Activated CD8-positive, alpha-beta memory T cell treated with anti-CD3 and anti-CD28 coated beads, Interleukin-2, amount 50 U/mL, for 48 hours (primary cell): ENCODE measurements around the gene RIPK3.

Source experiments
- DNase-seq: peaks from one replicate; pipeline ENCODE4 v3.0.0-alpha.2; 2020

The RIPK3 gene

DNA sequence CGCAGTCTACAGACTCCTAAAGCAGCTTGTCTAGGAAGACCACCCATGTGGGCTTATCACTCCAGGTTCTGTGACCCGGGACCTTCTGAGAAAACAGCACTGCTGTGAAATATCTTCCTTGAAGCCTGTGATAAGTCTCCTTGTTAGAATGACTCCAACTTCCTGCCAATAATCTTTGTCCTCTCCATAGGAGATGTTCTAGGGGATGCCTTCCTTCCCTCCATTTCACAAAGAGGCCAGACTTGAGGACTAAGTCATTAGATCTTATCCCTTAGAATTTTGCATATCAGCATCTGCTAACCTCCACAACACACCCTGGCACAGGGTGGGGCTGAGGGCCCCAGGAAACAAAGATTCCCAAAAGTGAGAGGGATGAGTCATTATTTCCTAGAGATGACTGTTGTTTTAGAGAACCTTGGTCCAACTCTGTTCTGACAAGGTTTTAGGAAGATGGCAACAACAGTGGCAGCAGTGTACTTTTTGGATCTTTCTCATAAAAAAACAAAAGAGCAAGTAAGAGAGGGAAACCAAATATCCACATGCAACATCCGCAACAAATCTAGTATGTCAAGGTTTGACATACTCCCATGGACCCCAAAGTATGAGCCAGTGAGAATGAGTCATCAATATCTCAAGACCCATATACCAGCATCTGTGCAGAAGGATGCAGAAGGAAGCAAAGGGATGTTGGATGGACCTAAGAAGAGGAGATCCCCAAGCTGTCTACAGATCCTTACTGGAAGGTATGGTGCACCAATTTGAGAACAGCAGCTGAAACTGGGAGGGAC, 22.5 kb downstream of the RIPK3 start:
- no peak for DNase-seq

DNA sequence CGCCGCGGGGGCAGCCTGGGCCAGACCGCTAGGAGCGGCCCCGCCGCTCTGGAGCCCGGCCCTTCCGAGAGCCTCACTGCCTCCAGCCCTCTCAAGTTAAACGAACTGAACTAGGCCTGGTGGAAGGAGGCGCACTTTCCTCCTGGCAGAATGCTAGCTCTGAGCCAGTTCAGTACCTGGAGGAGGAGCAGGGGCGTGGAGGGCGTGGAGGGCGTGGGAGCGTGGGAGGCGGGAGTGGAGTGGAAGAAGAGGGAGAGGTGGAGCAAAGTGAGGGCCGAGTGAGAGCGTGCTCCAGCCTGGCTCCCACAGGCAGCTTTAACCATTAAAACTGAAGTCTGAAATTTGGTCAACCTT, 23.2 kb downstream of the RIPK3 start:
- no peak for DNase-seq

DNA sequence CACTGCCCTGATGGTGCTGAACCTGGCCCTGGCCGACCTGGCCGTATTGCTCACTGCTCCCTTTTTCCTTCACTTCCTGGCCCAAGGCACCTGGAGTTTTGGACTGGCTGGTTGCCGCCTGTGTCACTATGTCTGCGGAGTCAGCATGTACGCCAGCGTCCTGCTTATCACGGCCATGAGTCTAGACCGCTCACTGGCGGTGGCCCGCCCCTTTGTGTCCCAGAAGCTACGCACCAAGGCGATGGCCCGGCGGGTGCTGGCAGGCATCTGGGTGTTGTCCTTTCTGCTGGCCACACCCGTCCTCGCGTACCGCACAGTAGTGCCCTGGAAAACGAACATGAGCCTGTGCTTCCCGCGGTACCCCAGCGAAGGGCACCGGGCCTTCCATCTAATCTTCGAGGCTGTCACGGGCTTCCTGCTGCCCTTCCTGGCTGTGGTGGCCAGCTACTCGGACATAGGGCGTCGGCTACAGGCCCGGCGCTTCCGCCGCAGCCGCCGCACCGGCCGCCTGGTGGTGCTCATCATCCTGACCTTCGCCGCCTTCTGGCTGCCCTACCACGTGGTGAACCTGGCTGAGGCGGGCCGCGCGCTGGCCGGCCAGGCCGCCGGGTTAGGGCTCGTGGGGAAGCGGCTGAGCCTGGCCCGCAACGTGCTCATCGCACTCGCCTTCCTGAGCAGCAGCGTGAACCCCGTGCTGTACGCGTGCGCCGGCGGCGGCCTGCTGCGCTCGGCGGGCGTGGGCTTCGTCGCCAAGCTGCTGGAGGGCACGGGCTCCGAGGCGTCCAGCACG, 23.8 kb downstream of the RIPK3 start:
- DNase-seq = no peak

DNA sequence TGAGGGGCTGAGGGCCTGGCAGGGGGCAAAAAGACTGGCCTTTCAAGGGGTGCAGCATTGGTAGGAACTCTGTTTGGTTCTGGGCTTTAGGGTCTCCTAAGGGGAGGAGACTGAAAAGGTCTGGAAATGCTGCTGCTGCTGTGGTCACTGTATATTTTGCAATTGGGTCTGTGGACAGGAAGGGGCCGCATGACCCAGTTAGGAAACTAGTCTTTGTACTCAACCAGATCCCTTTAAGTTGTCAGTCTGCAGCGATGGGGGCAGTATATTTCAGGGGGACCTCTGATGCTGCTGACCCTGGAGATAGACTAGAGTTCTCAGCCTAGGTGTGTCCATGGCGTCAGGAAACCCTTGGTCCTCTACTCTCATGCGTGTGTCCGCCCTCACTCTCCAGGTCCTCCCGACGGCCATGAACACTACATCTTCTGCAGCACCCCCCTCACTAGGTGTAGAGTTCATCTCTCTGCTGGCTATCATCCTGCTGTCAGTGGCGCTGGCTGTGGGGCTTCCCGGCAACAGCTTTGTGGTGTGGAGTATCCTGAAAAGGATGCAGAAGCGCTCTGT, 24.5 kb downstream of the RIPK3 start:
- no peak for DNase-seq

DNA sequence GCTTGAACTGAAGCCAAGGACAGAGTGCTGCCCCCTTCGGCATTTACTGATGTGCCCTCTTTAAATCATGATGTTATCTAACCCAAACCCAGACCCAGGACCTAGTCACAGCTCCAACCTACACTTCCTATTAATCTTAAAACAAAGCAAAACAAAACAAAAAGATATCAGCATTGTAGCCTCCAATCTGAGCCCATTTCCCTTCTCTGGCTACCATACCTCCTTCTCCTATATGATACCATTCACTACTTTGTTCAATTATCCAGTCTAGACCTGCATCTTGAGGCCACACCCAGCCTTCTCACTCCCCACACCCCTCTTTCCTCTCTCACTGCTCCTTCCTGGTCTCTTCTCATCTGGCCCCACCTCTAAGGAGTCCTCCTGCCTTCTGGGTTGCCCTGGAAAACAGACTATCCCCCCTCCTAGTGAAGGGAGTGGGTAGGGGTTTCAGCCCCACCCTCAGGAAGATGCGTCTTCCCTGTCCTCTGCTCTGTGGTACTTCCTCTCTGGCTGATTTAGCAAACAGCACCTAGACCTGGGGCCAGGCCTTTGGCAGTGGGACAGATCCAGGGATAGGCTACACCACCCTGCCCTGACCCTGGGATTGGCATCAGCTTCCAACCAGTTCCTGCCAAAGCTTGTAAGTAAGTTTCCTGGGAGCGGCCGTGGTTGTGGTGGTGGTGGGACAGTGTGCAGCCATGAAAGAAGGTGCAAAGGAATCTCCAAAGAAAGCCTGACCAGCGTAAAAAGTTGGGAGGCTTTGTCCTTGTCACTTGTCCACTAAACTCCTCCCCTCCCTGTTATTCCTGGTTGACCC, 25.2 kb downstream of the RIPK3 start:
- no peak for DNase-seq

DNA sequence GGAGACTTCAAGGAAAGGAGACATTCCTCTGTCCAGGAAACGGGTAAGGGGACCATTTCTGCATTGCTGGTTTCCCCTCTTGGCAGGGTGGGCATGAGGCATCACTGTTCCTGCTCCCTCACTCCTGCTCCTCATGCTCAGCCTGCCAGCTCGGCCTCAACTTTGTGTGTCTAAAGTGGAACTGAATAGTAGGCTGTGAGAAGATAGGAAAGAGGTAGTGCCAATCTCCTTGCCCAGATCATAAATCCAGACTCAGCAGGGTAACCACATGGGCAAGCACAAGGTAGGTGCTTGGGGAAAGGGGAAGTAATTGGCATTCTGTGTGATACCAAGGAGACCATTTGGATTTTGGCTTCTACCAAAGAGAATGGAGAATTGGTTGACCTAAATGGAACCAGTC, 25.9 kb downstream of the RIPK3 start:
- no peak for DNase-seq

DNA sequence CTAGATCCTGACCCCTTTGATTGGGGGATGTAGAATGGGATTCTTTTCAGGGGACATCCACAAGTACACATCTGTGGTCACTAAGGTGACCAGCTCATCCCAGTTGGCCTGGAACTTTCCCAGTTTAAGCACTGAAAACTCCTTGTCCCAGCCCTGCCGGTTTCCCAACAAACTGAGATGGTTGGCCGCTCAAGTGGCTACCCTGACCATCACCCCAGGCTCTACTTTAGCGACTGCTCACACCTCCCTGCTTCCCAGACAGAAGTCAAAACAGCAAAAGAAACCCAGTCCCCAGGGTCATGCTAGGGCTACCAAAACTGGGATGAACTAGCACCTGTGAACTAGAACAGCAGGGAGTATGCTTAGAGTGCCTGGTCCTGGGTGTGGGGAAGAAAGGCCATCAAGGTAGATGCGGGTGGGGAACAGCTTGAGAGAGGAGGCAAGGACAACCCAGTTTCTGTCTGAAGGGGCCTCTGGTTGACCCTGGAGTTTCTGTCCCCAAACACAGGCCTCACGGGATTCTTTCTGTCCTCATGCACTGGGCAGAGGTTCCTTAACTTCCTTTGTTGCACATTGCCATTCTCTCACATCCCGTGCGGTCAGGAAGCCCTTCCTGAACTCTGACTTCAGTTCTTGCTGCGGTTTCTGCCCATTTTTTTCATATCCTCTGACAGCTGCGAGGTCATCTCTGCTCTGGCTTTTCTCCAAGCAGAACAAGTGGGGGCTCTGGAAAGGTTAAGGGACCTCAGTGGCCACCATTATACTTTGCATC, 26.9 kb downstream of the RIPK3 start:
- DNase-seq = no peak

DNA sequence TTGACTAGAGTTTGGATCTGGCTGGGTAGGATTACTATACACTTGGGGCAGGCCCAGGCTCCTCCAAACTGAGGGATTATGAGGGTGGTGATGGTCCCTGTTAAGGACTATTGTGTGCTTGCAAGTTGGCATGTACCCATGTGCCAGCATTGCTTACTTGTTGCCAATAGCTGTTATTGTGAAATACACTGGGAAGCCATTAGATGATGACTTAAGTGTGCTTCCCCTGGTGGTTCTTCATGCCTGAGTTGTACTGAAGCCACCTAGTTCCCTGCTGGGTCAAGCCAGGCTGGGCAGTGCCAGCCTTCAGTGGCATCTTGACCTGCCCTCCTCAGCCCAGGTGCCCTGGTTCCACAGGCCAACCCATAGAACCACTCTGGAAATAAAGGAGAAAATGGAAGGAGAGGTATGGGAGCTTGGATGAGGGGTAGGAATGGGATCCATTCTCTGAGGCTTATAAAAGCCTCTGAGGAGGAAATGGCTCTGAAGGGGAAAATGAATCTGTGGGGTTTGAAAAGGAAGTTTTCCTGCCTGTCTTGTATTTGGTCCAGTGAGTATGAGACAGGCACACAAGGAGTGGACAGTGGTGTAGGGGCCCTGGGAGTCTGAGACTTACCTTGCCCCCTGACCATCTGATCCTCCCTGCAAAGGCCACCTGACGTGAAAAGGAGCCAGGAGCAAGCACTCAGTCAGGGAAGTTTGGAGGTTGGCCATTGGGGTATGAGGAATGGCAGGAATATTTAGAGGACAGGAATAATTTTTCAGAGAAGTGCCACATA, 27.8 kb downstream of the RIPK3 start:
- no peak for DNase-seq

DNA sequence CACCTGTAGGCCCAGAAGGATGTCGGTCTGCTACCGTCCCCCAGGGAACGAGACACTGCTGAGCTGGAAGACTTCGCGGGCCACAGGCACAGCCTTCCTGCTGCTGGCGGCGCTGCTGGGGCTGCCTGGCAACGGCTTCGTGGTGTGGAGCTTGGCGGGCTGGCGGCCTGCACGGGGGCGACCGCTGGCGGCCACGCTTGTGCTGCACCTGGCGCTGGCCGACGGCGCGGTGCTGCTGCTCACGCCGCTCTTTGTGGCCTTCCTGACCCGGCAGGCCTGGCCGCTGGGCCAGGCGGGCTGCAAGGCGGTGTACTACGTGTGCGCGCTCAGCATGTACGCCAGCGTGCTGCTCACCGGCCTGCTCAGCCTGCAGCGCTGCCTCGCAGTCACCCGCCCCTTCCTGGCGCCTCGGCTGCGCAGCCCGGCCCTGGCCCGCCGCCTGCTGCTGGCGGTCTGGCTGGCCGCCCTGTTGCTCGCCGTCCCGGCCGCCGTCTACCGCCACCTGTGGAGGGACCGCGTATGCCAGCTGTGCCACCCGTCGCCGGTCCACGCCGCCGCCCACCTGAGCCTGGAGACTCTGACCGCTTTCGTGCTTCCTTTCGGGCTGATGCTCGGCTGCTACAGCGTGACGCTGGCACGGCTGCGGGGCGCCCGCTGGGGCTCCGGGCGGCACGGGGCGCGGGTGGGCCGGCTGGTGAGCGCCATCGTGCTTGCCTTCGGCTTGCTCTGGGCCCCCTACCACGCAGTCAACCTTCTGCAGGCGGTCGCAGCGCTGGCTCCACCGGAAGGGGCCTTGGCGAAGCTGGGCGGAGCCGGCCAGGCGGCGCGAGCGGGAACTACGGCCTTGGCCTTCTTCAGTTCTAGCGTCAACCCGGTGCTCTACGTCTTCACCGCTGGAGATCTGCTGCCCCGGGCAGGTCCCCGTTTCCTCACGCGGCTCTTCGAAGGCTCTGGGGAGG, 28.9 kb downstream of the RIPK3 start, which contains the start of gene LTB4R:
Gene LTB4R, plus strand, starts transcription at position 857 of the 959 bp plus-strand sequence. CDS start 4,150 bp downstream, outside the sequence.
- DNase-seq = peak; percentile 81

DNA sequence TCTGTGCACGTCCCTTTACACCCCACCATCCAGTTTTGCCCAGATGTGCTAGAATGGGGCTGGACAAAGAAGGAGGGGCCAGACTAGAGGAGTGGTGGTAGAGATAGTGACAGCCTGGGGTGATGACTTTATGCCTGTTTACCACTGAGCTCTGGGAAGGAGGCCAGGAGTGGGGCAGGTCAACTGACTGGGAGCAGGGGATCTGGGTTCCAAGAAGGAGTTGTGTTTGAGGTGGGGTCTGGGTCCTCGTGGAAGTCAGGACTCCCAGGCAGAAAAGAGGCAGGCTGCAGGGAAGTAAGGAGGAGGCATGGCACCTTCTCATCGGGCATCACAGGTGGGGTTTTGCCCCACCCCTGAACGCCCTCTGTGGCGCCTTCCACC, 29.5 kb downstream of the RIPK3 start:
- DNase-seq = no peak

DNA sequence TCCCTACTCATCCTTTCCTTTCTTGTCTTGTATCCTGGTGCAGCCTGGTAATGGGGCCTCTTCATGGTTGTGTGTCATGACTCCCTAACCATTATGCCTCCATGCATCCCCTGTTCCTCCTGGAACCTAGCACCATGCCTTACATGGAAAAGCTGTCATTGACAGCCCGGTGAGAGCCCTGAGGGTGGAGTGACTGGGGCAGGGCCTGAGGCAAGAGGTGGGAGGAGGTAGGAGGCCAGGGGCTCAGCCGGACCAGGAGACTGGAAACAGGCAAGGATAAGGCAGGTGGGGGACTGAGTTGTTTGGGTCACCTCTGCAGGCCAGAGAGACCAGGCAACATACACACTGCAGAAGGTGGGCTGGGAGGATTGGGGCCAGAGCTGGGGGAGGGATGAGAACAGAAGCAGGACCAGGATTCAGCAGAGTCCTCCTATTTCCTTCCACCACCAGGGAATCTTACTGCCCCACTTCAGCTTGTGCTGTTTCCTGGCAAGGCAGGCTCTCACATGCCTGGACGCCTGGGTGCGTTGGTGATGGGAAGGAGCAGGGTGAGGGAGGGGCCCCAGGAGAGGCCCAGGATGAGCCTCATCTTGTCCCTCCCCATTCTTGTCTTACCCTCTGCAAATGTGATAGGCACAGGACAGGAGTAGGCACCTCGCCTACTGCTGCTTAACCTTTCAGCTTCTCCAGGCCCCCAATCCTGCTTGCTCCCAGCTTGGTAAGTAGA, 30.1 kb downstream of the RIPK3 start, which contains the start of gene LTB4R2:
Gene LTB4R2, plus strand, starts transcription at position 603 of the 727 bp plus-strand sequence. CDS start 525 bp downstream, outside the sequence.
- DNase-seq = no peak

DNA sequence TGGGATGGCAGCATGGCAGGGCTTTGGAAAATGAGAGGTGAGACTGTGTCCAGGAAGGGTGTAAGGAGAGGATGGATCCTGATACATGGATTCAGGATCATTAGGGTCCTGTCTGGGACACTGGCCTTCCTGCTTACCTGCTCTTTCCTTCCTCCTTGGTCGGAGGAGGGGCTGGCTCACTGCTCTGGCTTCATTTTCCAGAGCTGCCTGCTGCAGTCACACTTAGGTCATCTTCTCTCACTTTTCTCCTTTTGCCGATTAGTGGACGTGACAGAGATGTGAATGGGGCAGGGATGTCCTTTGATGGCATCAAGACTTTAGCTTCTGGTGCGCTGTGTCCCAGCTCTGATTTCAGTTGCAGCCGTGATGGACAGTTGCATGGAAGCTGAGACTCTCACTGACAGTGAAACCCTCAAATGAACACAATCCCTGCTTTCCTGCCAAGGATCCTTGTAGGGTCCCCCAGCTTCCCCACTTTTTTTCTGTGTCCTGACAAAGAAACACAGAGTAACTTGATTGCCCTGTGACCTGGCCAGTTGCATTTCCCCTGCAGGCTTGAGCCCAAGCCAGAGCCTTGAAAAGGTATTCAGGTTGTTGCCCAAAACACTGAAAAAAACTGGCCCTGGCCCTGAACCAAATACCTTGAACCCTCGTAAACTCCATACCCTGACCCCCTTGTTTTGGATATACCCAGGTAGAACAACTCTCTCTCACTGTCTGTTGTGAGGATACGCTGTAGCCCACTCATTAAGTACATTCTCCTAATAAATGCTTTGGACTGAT, 31.3 kb downstream of the RIPK3 start:
- no peak for DNase-seq

DNA sequence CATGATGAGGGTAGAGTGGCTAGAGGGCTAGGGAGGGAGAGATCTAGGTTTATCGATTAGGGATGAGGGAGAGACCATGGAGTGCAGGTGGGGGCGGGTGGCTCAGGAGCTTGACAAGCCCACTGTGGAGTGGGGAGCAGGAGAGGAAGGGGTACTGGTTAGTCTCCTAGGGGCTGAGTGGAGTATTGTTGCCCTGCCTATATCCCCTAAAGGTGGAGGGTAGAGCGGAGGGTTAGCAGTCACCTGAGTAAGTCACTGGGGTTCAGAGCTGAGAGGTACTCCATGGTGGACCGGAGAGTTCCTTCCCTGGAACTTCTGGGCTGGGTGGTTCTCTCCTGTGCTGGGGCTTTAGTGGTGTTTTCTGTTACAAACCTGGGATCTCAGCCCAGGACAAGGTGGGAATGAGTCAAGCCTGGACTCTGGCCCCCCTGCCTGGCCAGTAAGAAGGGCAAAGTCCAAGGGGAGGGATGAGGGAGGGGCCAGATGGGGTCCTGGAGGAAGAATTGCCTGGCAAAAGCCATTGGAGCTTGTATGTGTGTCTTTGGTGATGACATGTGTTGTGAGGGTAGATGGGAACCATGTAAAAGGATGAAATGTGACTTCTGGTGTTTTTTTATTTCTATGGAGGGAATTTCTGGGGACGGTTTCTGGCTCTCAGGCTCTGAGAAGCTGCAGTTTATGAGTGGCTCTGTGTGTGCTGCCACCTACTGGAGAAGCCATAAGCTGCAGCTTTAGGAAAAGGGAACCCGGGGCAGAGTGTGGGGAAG, 32.0 kb downstream of the RIPK3 start, which contains the start of gene CIDEB:
Gene CIDEB, minus strand, starts transcription at position 403 of the 767 bp plus-strand sequence. Its CDS starts 119 bp downstream, at position 284.
- DNase-seq = peak; percentile 78

DNA sequence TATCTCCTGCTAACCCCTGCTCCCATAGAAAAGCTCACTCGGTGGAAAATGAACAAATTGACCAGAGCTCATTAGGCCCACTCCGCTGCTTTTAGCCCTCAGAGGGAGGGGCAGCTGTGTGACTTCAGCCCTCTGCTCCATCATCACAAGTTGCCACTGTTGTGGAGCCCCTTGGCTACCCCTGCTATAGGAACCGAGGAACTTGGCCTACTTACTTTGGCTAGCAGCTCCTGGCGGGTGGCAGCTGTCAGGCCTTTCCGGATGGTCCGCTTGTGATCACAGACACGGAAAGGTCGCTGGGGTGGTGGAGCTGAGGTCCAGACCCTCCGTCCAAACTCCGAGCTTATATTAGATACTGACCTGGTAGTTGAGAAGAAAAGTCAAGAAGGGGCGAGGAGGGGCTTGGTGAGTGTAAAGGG, 32.6 kb downstream of the RIPK3 start:
- DNase-seq = no peak

DNA sequence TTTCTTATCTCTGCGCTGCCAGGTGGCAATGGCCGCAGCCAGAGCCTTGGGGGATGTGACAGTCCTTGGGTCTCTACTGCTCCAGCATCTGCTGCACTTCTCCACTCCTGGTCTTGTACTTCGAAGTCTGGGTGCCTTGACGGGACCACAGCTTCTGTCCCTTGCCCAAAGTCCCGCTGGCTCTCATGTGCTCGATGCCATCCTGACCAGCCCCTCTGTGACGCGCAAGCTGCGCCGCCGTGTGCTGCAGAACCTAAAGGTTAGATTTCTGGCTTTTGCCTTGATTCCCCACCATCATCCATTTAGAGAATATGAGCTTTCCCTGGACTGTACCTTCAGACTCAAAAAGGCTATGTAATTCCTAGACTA, 35.8 kb downstream of the RIPK3 start:
- DNase-seq = no peak

DNA sequence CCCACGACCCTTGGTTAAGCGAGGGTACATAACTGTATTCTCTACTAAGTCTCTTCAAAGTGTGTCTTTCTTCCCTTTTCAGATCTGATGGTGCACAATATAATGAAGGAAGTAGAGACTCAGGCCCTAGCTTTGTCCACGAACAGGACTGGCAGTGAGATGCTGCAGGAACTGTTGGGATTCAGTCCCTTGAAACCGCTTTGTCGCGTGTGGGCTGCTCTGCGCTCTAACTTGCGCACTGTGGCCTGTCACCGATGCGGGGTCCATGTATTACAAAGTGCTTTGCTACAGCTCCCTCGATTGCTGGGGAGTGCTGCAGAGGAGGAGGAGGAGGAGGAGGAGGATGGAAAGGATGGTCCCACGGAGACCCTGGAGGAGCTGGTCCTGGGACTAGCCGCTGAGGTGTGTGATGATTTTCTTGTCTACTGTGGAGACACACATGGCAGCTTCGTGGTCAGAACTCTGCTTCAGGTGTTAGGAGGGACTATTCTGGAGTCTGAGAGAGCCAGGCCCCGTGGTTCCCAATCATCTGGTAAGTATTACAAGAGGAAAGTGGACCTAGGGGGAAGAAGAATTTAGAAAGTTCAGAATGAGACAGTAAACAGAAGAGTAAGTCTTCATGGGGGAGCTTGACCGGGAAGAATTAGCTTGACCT, 39.3 kb downstream of the RIPK3 start:
- no peak for DNase-seq
